ENCODE data around the gene TFDP2. TPM values are rescaled to one million over a fixed set of nuclear protein-coding genes. Genes with fewer than 3 reads are reported as not detected.

TFDP2 gene
- total and polyA plus RNA-seq, 2 donors (not counting 1 experiment from before 2014, with no cell fraction given): 5.5 to 31.7 TPM

GRCh38 chr3:142035308-142035922 lies 113.9 kb downstream of the TFDP2 start:
- no peak overlapping the region for H3K4me3 Mint-ChIP-seq
- Histone ChIP-seq H3K79me2 (ENCODE audit: control insufficient read depth, insufficient read depth, low read length) (no peaks in the 10 kb centered on the region), H3K9ac (ENCODE audit: low read length) (no peak overlapping the region), H2AFZ (ENCODE audit: insufficient read depth, low read depth, low read length, poor library complexity, severe bottlenecking) (no peak overlapping the region), H3K36me3 (replicated peaks in 1 of 2; ENCODE audit: control extremely low read depth in 1 of 2, control insufficient read depth in 1 of 2, extremely low read depth in 1 of 2, insufficient read depth in 2 of 2, low read length in 1 of 2) (no peaks in the 10 kb centered on the region), H3K4me1 (ENCODE audit: control insufficient read depth in 2 of 2, insufficient read depth in 2 of 2, low read length in 2 of 2) (no peaks in the 10 kb centered on the region), H3K4me3 (ENCODE audit: control extremely low read depth in 1 of 5, extremely low read depth in 1 of 5, insufficient read depth in 1 of 5, low read depth in 2 of 5, low read length in 4 of 5) (no peak overlapping the region), H3K27me3 (replicated peaks in 1 of 4; ENCODE audit: control extremely low read depth in 1 of 4, control insufficient read depth in 3 of 4, insufficient read depth in 4 of 4, low read length in 3 of 4) (no peaks in the 10 kb centered on the region), H4K20me1 (ENCODE audit: control insufficient read depth, insufficient read depth, low read length, poor library complexity, severe bottlenecking) (no peaks in the 10 kb centered on the region), H3K4me2 (replicated peaks; ENCODE audit: low read depth, low read length, poor library complexity, severe bottlenecking) (no peak overlapping the region), H3K9me3 (ENCODE audit: control extremely low read depth in 1 of 3, control insufficient read depth in 2 of 3, insufficient read depth in 1 of 3, low read length in 2 of 3) (peaks cover 0 to 4% (median 0%) of the 10 kb centered on the region in 3 donors), H3K27ac (ENCODE audit: low read length in 2 of 2) (no peak overlapping the region)
- no peak overlapping the region for H3K27ac Mint-ChIP-seq
- CTCF ChIA-PET: no interaction called here
- intact Hi-C loops (cut with micrococcal nuclease): no loop called here
- peaks cover 3% of the 10 kb centered on the region for H3K4me1 Mint-ChIP-seq
- no peak for ATAC-seq (ENCODE audit: low read depth)
- H3K9me3 Mint-ChIP-seq (ENCODE audit: insufficient read depth): peaks cover 4% of the 10 kb centered on the region
- 100% methylated on average over 1 of the region's 3 CpGs for WGBS (ENCODE audit: insufficient coverage)
- TF ChIP-seq EZH2 (IDR thresholded peaks at IDR 0.05; ENCODE audit: borderline replicate concordance, insufficient read depth, low read depth, low read length, poor library complexity, severe bottlenecking) (no peak), CTCF (IDR thresholded peaks at IDR 0.05) (no peak)
- DNase-seq: no peak
- POLR2A ChIA-PET: no interaction called here
- no peaks in the 10 kb centered on the region for H3K27me3 Mint-ChIP-seq

- Mint-ChIP-seq H3K4me3 (no peak overlapping the region), H3K9me3 (ENCODE audit: insufficient read depth) (peaks cover 4% of the 10 kb centered on the region), H3K27me3 (no peaks in the 10 kb centered on the region), H3K4me1 (peaks cover 11% of the 10 kb centered on the region), H3K27ac (no peak overlapping the region)
- Histone ChIP-seq H3K36me3 (replicated peaks in 1 of 2; ENCODE audit: control extremely low read depth in 1 of 2, control insufficient read depth in 1 of 2, extremely low read depth in 1 of 2, insufficient read depth in 2 of 2, low read length in 1 of 2) (no peaks in the 10 kb centered on the region), H3K4me3 (ENCODE audit: control extremely low read depth in 1 of 5, extremely low read depth in 1 of 5, insufficient read depth in 1 of 5, low read depth in 2 of 5, low read length in 4 of 5) (no peak overlapping the region), H3K27ac (ENCODE audit: low read length in 2 of 2) (no peak overlapping the region), H2AFZ (ENCODE audit: insufficient read depth, low read depth, low read length, poor library complexity, severe bottlenecking) (no peak overlapping the region), H3K79me2 (ENCODE audit: control insufficient read depth, insufficient read depth, low read length) (no peaks in the 10 kb centered on the region), H3K27me3 (replicated peaks in 1 of 4; ENCODE audit: control extremely low read depth in 1 of 4, control insufficient read depth in 3 of 4, insufficient read depth in 4 of 4, low read length in 3 of 4) (no peaks in the 10 kb centered on the region), H3K4me2 (replicated peaks; ENCODE audit: low read depth, low read length, poor library complexity, severe bottlenecking) (no peak overlapping the region), H3K9ac (ENCODE audit: low read length) (no peak overlapping the region), H3K9me3 (ENCODE audit: control extremely low read depth in 1 of 3, control insufficient read depth in 2 of 3, insufficient read depth in 1 of 3, low read length in 2 of 3) (peaks cover 0 to 4% (median 0%) of the 10 kb centered on the region in 3 donors), H3K4me1 (ENCODE audit: control insufficient read depth in 2 of 2, insufficient read depth in 2 of 2, low read length in 2 of 2) (no peaks in the 10 kb centered on the region), H4K20me1 (ENCODE audit: control insufficient read depth, insufficient read depth, low read length, poor library complexity, severe bottlenecking) (no peaks in the 10 kb centered on the region)
- ATAC-seq (ENCODE audit: low read depth): no peak
- CTCF ChIA-PET: no interaction called here
- TF ChIP-seq EZH2 (IDR thresholded peaks at IDR 0.05; ENCODE audit: borderline replicate concordance, insufficient read depth, low read depth, low read length, poor library complexity, severe bottlenecking) (no peak), CTCF (IDR thresholded peaks at IDR 0.05) (no peak)
- DNase-seq: no peak
- POLR2A ChIA-PET: no interaction called here
- no CpG with 5 or more reads among the region's 4 CpGs for WGBS (ENCODE audit: insufficient coverage)
- intact Hi-C loops (cut with micrococcal nuclease): no loop called here
Observed at GRCh38 chr3:142033292-142033691, 116.1 kb downstream of the TFDP2 start.
